ENCODE results near the gene LRMDA.
"Not testable (repeated sequence)": the region's sequence is repeated elsewhere in the genome, so short reads cannot be mapped to it uniquely, and the experiment has no call there.

LRMDA gene

GRCh38 chr10:76583711-76584161 is 1152.3 kb downstream of the LRMDA start:
- peak; percentile 84 for DNase-seq (ENCODE audit: low read depth, low spot score)
- in situ Hi-C loops (cut with HindIII; ENCODE audit: low sequenced_read_pairs), result no loop called here

GRCh38 chr10:76584466-76584865 is 1153.0 kb downstream of the LRMDA start:
- H3K4me3 ChIP-seq (ENCODE audit: low read depth, low read length); DNase-seq (ENCODE audit: low read depth, low spot score); in situ Hi-C loops (cut with HindIII; ENCODE audit: low sequenced_read_pairs): not testable (repeated sequence)

More at GRCh38 chr10:76583711-76584161, 1152.3 kb downstream of the LRMDA start:
- TF ChIP-seq CTCF (IDR thresholded peaks at IDR 0.05; ENCODE audit: low read depth, low read length), result no peak
- H3K4me3 ChIP-seq (ENCODE audit: low read depth, low read length), result no peak overlapping the region

Measured in astrocyte of the spinal cord (primary cell).